ENCODE measurements around the gene JAM3.

- TF ChIP-seq, protein P1, sequence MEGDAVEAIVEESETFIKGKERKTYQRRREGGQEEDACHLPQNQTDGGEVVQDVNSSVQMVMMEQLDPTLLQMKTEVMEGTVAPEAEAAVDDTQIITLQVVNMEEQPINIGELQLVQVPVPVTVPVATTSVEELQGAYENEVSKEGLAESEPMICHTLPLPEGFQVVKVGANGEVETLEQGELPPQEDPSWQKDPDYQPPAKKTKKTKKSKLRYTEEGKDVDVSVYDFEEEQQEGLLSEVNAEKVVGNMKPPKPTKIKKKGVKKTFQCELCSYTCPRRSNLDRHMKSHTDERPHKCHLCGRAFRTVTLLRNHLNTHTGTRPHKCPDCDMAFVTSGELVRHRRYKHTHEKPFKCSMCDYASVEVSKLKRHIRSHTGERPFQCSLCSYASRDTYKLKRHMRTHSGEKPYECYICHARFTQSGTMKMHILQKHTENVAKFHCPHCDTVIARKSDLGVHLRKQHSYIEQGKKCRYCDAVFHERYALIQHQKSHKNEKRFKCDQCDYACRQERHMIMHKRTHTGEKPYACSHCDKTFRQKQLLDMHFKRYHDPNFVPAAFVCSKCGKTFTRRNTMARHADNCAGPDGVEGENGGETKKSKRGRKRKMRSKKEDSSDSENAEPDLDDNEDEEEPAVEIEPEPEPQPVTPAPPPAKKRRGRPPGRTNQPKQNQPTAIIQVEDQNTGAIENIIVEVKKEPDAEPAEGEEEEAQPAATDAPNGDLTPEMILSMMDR (IDR thresholded peaks at IDR 0.05; ENCODE audit: poor library complexity, severe bottlenecking) = no peak
- no peak for TF ChIP-seq EP300 (conservative IDR thresholded peaks at IDR 0.05; ENCODE audit: poor library complexity, severe bottlenecking)
- no peak for TF ChIP-seq EZH2 (IDR thresholded peaks at IDR 0.05; ENCODE audit: borderline replicate concordance, insufficient read depth, low read length, poor library complexity, severe bottlenecking)
- TF ChIP-seq, protein P2, sequence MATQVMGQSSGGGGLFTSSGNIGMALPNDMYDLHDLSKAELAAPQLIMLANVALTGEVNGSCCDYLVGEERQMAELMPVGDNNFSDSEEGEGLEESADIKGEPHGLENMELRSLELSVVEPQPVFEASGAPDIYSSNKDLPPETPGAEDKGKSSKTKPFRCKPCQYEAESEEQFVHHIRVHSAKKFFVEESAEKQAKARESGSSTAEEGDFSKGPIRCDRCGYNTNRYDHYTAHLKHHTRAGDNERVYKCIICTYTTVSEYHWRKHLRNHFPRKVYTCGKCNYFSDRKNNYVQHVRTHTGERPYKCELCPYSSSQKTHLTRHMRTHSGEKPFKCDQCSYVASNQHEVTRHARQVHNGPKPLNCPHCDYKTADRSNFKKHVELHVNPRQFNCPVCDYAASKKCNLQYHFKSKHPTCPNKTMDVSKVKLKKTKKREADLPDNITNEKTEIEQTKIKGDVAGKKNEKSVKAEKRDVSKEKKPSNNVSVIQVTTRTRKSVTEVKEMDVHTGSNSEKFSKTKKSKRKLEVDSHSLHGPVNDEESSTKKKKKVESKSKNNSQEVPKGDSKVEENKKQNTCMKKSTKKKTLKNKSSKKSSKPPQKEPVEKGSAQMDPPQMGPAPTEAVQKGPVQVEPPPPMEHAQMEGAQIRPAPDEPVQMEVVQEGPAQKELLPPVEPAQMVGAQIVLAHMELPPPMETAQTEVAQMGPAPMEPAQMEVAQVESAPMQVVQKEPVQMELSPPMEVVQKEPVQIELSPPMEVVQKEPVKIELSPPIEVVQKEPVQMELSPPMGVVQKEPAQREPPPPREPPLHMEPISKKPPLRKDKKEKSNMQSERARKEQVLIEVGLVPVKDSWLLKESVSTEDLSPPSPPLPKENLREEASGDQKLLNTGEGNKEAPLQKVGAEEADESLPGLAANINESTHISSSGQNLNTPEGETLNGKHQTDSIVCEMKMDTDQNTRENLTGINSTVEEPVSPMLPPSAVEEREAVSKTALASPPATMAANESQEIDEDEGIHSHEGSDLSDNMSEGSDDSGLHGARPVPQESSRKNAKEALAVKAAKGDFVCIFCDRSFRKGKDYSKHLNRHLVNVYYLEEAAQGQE (IDR thresholded peaks at IDR 0.05; ENCODE audit: borderline replicate concordance) = no peak
- no peak for TF ChIP-seq RAD21 (conservative IDR thresholded peaks at IDR 0.05)
- TF ChIP-seq TAF1 (IDR thresholded peaks at IDR 0.05; ENCODE audit: low read depth) = no peak
- TF ChIP-seq MXI1 (conservative IDR thresholded peaks at IDR 0.05; ENCODE audit: poor library complexity, severe bottlenecking) = no peak
Measured at GRCh38 chr11:134110252-134110815, 41.5 kb downstream of the JAM3 start.
